ENCODE data around the gene CCDC92.

GRCh38 chr12:123995023-123995748, 22.6 kb upstream of the CCDC92 start:
- TF ChIP-seq USF1 (IDR thresholded peaks at IDR 0.05), result no peak
- no peak for TF ChIP-seq ZBTB7A (IDR thresholded peaks at IDR 0.05; ENCODE audit: low read depth)
- TF ChIP-seq EP300 (IDR thresholded peaks at IDR 0.05; ENCODE audit: borderline replicate concordance), result no peak
- no peak for TF ChIP-seq TAF1 (IDR thresholded peaks at IDR 0.05; ENCODE audit: low read depth)
- no peak for TF ChIP-seq YY1 (IDR thresholded peaks at IDR 0.05; ENCODE audit: low read depth)
- TF ChIP-seq TEAD4 (IDR thresholded peaks at IDR 0.05), result no peak
- no peak for TF ChIP-seq FOXM1 (IDR thresholded peaks at IDR 0.05; ENCODE audit: borderline replicate concordance, low read depth)
- TF ChIP-seq REST (IDR thresholded peaks at IDR 0.05; ENCODE audit: low read depth), result no peak
- TF ChIP-seq TCF12 (IDR thresholded peaks at IDR 0.05; ENCODE audit: low read depth), result no peak
- TF ChIP-seq CEBPB (IDR thresholded peaks at IDR 0.05), result no peak
